NB4 (cell line): ENCODE results near the gene COL24A1.

Experiments used
- DNase-seq: peaks from one replicate; pipeline ENCODE4 v3.0.0; 2010; ENCODE audit warnings: low read depth
- H3K4me3 ChIP-seq: one replicate; pipeline ENCODE4 v1.5.1; 2011; ENCODE audit warnings: mild to moderate bottlenecking, low read depth, low read length, moderate library complexity
- MYC ChIP-seq: IDR thresholded peaks from 2 replicates; pipeline ENCODE4 v1.6.1; 2011; ENCODE audit warnings: low read depth, low read length
- POLR2A ChIP-seq: IDR thresholded peaks from 2 replicates; pipeline ENCODE4 v1.6.1; 2011; ENCODE audit warnings: mild to moderate bottlenecking; ENCODE audit not compliant: insufficient read length; ENCODE audit errors: extremely low read depth
- TF ChIP-seq, protein P1 (sequence below): IDR thresholded peaks from one replicate; pipeline ENCODE4 v1.5.1; 2012; ENCODE audit warnings: low read depth, low read length
- TF ChIP-seq, protein P2 (sequence below): IDR thresholded peaks from 2 replicates; pipeline ENCODE4 v1.6.1; 2011; ENCODE audit warnings: low read depth, low read length

Gene COL24A1

DNA sequence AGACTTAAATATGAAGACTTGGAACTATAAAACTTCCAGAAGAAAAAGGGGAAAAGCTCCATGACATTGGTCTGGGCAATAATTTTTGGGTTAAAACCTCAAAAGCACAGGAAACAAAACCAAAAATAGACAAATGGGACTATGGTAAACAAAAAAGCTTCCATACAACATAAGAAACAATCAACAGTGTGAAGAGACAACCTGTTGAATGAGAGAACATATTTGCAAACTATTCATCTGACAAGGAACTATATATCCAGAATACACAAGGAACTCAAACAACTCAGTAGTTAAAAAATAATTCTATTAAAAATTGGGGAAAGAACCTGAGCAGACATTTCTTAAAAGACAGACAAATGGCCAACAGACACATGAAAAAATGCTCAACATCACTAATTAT is 255.7 kb downstream of the COL24A1 start:
- no peak for DNase-seq
- H3K4me3 ChIP-seq, result no peak overlapping the region
- TF ChIP-seq POLR2A (no peak), MYC (no peak)
- TF ChIP-seq, protein P1, sequence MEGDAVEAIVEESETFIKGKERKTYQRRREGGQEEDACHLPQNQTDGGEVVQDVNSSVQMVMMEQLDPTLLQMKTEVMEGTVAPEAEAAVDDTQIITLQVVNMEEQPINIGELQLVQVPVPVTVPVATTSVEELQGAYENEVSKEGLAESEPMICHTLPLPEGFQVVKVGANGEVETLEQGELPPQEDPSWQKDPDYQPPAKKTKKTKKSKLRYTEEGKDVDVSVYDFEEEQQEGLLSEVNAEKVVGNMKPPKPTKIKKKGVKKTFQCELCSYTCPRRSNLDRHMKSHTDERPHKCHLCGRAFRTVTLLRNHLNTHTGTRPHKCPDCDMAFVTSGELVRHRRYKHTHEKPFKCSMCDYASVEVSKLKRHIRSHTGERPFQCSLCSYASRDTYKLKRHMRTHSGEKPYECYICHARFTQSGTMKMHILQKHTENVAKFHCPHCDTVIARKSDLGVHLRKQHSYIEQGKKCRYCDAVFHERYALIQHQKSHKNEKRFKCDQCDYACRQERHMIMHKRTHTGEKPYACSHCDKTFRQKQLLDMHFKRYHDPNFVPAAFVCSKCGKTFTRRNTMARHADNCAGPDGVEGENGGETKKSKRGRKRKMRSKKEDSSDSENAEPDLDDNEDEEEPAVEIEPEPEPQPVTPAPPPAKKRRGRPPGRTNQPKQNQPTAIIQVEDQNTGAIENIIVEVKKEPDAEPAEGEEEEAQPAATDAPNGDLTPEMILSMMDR, result no peak
- TF ChIP-seq, protein P2, sequence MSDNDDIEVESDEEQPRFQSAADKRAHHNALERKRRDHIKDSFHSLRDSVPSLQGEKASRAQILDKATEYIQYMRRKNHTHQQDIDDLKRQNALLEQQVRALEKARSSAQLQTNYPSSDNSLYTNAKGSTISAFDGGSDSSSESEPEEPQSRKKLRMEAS, result no peak

DNA sequence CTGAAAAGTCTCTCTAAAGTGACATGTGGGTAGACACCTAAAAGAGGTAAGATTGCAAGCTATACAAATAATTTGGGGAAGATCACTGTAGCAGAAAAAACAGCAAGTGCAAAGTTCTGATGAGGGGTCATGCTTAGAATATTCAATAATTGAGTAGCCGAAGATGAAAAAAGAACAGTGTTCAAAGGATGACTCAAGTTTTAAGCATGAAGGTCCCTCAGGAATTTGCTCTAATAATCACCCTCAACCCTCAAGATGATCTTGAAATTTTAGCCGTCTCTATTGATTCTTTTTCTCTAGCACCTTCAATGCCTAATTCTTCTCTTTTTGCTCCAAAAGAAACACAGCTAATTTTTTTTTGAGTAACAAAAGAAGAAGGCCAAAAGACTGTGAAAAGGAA is 257.7 kb downstream of the COL24A1 start:
- DNase-seq, result no peak
- TF ChIP-seq MYC, result no peak
- TF ChIP-seq, protein P2, result no peak
- no peak overlapping the region for H3K4me3 ChIP-seq

DNA sequence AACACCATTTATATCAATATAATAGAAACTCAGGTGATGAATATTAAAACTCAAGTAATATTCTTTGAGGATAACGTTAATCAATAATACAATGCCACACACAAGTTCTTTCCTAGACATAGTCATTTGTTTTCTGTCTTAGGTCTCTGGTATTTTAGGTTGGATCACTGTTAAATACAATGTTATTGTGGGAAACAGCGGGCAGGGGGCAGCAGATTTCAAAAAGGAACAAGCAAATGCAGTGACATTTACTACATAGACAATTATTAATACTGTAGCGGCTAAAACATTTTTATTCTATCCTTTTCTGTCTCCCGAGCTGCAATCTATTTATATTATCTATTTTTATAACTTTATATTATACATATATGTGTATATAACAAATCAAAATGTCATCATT is 261.9 kb downstream of the COL24A1 start:
- DNase-seq, result peak; percentile 35
- TF ChIP-seq MYC, result no peak
- TF ChIP-seq, protein P1, result peak; percentile 30
- TF ChIP-seq, protein P2, result no peak
- H3K4me3 ChIP-seq, result no peak overlapping the region

DNA sequence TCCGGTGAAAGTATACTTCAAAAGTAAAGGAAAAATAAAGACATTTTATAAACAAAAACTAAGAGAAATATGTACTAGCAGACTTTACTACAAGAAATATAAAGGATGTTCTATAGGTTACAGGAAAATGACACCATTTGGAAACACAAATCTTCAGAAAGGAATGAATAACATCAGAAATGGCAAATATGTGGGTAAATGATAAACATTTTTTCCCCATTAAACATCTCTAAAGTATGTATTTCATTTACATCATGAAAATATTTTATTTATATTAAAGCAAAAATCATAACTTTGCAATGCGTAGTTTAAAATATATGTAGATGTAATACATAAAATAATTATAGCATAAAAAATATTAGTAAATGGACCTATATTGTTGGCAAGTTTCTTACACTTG is 264.2 kb downstream of the COL24A1 start:
- H3K4me3 ChIP-seq, result no peak overlapping the region
- DNase-seq, result no peak
- TF ChIP-seq, protein P1, result no peak
- TF ChIP-seq POLR2A, result no peak
- no peak for TF ChIP-seq MYC
- TF ChIP-seq, protein P2, result no peak

DNA sequence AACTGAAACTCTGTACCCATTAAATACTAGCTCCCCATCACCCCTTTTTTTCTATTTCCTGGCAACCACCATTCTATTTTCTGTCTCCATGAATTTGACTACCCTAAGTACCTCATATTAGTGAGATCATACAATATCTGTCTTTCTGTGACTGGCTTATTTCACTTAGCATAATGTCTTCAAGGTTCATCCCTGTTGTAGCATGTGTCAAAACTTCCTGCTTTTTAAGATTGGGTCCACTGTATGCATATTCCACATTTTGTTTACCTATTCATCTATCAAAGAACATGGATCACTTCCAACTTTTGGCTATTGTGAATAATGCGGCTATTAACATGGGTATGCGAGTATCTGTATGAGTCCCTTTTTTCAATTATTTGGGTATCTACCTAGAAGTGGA is 266.7 kb downstream of the COL24A1 start:
- no peak overlapping the region for H3K4me3 ChIP-seq
- TF ChIP-seq, protein P1, result no peak
- TF ChIP-seq, protein P2, result no peak
- TF ChIP-seq POLR2A (no peak), MYC (no peak)
- no peak for DNase-seq

DNA sequence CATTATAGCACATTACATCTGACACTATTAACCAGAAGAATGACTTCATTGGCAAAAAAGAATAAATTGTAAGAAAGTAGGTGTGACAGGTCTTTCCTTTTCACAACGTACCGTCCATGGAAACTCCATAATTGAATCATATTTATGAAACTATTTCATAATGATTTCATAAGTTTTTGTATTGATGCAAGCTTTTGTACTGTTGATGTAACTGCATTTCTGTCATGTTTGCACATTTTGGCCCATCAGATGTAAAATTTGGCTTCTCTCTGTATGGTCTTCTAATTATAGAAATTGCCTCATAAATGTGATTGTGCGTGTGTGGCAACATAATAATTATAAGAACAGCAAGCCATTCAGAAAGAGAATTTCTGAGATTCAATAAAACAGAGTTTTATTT is 267.7 kb downstream of the COL24A1 start:
- no peak for DNase-seq
- no peak for TF ChIP-seq MYC
- TF ChIP-seq, protein P2, result no peak
- no peak for TF ChIP-seq POLR2A
- TF ChIP-seq, protein P1, result no peak
- no peak overlapping the region for H3K4me3 ChIP-seq
